H1 (cell line): Measurements from ENCODE around the gene TRAF4. TPM values are rescaled to one million over a fixed set of nuclear protein-coding genes. Genes with fewer than 3 reads are reported as not detected.

Experiments
- ASH2L ChIP-seq: fragments of 200-600, 300-600 bp; sonication (generic); IDR thresholded peaks from one replicate; pipeline ENCODE4 v1.7.1; 2017; ENCODE audit warnings: low read length
- HDAC2 ChIP-seq, 2 experiments: fragments of 300-600 bp in 1 of 2; sonication (generic) in 1 of 2; IDR thresholded peaks; 2 replicates each; pipeline ENCODE4 v1.6.1; 2011 to 2012; ENCODE audit warnings: low read depth in 2 of 2, low read length in 2 of 2, mild to moderate bottlenecking in 2 of 2, moderate library complexity in 2 of 2, borderline replicate concordance in 1 of 2, inconsistent platforms in 1 of 2
- JUN ChIP-seq: IDR thresholded peaks from 2 replicates; pipeline ENCODE4 v1.6.1; 2011; ENCODE audit warnings: low read depth, mild to moderate bottlenecking, improper control_type of control experiment, low read length
- KDM1A ChIP-seq: fragments of 200-600, 300-600 bp; sonication (generic); IDR thresholded peaks from 2 replicates; pipeline ENCODE4 v1.7.1; 2016; ENCODE audit warnings: mild to moderate bottlenecking, low read length, borderline replicate concordance
- MAFK ChIP-seq: IDR thresholded peaks from 2 replicates; pipeline ENCODE4 v1.6.1; 2012; ENCODE audit warnings: low read depth, mild to moderate bottlenecking, improper control_type of control experiment, low read length
- NANOG ChIP-seq: IDR thresholded peaks from 2 replicates; pipeline ENCODE4 v1.6.1; 2011; ENCODE audit warnings: low read length, low read depth, mild to moderate bottlenecking, inconsistent platforms; ENCODE audit not compliant: insufficient read depth, poor library complexity, severe bottlenecking
- POLR2A ChIP-seq, 2 experiments: IDR thresholded peaks; 1 replicate in 1 of 2; 2 replicates in 1 of 2; pipeline ENCODE4 v1.6.1; 2011; ENCODE audit warnings: low read depth in 2 of 2, low read length in 2 of 2, mild to moderate bottlenecking in 2 of 2; ENCODE audit errors: control extremely low read depth in 1 of 2
- RXRA ChIP-seq: IDR thresholded peaks from 2 replicates; pipeline ENCODE4 v1.6.1; 2011; ENCODE audit warnings: low read depth, mild to moderate bottlenecking, low read length, moderate library complexity; ENCODE audit not compliant: insufficient read depth
- SIRT6 ChIP-seq: IDR thresholded peaks from one replicate; pipeline ENCODE4 v1.7.1; 2012; ENCODE audit warnings: low read length, inconsistent platforms
- TAF7 ChIP-seq: optimal IDR thresholded peaks from 2 replicates; pipeline ENCODE3; 2011; ENCODE audit warnings: low read depth, mild to moderate bottlenecking, inconsistent platforms, low read length, moderate library complexity, borderline replicate concordance
- polyA plus RNA-seq, 7 experiments: library from polyadenylated mRNA; depleted of rRNA in 3 of 7; stranded (reverse) in 5 of 7; unstranded in 2 of 7; fragments of >200 nt in 5 of 7; fragments of 200-250 nt in 2 of 7; gene quantifications; 1 replicate in 5 of 7; 2 replicates in 1 of 7; 4 replicates in 1 of 7; pipeline versions ENCODE4 v1.2.1 to v1.2.3, GENCODE V29; 2011 to 2013; ENCODE audit warnings: missing spikeins in 2 of 7, mixed read lengths in 2 of 7
- total RNA-seq: library from RNA; stranded (reverse); fragmentation: NEBNext Ultra II Directional; extraction: Animal tissue kit (Norgen Biotek cat#: 25700); gene quantifications from 2 replicates; pipeline ENCODE4 v1.2.1, GENCODE V29; 2021
- TF ChIP-seq, protein P1 (sequence below): fragments of 300-600 bp; sonication (generic); IDR thresholded peaks from 2 replicates; pipeline ENCODE4 v1.7.1; 2012; ENCODE audit warnings: low read length, moderate library complexity, mild to moderate bottlenecking, inconsistent platforms; ENCODE audit not compliant: insufficient replicate concordance

TRAF4 gene
- total and polyA plus RNA-seq, 2 of the 8 experiments (the other 6 are each of a cell fraction or from before 2014, with no cell fraction given), result 167 to 170 TPM

DNA sequence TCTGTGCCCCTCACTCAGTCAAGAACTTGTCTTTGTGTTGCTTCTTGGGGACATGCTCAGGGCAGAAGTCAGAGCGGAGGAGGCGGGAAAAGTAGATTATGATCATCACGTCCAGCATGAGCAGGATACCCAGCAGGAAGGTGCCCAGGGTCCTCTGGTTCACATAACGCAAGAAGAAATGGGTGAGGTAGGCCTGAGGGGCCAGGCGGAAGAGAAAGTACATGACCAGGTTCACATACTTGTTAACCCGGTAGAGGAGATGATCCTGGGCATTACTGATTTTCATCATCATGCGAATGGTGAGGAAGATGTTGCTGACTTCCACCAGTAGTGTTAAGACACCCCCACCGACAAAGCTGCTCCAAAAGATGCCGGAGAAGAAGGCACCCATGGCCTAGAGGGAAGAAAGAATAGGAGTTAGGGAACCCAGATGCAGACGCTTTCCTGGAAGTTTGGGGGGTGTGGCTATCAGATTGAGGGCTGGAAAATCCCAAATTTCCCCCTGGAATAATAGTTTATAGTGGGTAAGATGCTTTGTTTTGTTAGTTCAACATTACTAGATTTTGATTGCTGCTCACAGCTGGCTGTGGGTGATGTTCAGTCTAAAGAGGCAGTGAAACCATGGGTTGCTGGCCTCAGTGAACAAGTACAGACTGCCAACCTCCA is 19.2 kb upstream of the TRAF4 start (continued):
- TF ChIP-seq, protein P1, sequence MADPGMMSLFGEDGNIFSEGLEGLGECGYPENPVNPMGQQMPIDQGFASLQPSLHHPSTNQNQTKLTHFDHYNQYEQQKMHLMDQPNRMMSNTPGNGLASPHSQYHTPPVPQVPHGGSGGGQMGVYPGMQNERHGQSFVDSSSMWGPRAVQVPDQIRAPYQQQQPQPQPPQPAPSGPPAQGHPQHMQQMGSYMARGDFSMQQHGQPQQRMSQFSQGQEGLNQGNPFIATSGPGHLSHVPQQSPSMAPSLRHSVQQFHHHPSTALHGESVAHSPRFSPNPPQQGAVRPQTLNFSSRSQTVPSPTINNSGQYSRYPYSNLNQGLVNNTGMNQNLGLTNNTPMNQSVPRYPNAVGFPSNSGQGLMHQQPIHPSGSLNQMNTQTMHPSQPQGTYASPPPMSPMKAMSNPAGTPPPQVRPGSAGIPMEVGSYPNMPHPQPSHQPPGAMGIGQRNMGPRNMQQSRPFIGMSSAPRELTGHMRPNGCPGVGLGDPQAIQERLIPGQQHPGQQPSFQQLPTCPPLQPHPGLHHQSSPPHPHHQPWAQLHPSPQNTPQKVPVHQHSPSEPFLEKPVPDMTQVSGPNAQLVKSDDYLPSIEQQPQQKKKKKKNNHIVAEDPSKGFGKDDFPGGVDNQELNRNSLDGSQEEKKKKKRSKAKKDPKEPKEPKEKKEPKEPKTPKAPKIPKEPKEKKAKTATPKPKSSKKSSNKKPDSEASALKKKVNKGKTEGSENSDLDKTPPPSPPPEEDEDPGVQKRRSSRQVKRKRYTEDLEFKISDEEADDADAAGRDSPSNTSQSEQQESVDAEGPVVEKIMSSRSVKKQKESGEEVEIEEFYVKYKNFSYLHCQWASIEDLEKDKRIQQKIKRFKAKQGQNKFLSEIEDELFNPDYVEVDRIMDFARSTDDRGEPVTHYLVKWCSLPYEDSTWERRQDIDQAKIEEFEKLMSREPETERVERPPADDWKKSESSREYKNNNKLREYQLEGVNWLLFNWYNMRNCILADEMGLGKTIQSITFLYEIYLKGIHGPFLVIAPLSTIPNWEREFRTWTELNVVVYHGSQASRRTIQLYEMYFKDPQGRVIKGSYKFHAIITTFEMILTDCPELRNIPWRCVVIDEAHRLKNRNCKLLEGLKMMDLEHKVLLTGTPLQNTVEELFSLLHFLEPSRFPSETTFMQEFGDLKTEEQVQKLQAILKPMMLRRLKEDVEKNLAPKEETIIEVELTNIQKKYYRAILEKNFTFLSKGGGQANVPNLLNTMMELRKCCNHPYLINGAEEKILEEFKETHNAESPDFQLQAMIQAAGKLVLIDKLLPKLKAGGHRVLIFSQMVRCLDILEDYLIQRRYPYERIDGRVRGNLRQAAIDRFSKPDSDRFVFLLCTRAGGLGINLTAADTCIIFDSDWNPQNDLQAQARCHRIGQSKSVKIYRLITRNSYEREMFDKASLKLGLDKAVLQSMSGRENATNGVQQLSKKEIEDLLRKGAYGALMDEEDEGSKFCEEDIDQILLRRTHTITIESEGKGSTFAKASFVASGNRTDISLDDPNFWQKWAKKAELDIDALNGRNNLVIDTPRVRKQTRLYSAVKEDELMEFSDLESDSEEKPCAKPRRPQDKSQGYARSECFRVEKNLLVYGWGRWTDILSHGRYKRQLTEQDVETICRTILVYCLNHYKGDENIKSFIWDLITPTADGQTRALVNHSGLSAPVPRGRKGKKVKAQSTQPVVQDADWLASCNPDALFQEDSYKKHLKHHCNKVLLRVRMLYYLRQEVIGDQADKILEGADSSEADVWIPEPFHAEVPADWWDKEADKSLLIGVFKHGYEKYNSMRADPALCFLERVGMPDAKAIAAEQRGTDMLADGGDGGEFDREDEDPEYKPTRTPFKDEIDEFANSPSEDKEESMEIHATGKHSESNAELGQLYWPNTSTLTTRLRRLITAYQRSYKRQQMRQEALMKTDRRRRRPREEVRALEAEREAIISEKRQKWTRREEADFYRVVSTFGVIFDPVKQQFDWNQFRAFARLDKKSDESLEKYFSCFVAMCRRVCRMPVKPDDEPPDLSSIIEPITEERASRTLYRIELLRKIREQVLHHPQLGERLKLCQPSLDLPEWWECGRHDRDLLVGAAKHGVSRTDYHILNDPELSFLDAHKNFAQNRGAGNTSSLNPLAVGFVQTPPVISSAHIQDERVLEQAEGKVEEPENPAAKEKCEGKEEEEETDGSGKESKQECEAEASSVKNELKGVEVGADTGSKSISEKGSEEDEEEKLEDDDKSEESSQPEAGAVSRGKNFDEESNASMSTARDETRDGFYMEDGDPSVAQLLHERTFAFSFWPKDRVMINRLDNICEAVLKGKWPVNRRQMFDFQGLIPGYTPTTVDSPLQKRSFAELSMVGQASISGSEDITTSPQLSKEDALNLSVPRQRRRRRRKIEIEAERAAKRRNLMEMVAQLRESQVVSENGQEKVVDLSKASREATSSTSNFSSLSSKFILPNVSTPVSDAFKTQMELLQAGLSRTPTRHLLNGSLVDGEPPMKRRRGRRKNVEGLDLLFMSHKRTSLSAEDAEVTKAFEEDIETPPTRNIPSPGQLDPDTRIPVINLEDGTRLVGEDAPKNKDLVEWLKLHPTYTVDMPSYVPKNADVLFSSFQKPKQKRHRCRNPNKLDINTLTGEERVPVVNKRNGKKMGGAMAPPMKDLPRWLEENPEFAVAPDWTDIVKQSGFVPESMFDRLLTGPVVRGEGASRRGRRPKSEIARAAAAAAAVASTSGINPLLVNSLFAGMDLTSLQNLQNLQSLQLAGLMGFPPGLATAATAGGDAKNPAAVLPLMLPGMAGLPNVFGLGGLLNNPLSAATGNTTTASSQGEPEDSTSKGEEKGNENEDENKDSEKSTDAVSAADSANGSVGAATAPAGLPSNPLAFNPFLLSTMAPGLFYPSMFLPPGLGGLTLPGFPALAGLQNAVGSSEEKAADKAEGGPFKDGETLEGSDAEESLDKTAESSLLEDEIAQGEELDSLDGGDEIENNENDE, result no peak
- no peak for TF ChIP-seq HDAC2 (IDR thresholded peaks at IDR 0.05; ENCODE audit: borderline replicate concordance in 1 of 2, low read depth in 2 of 2, low read length in 2 of 2)
- TF ChIP-seq RXRA, result no peak
- TF ChIP-seq SIRT6, result no peak
- TF ChIP-seq JUN, result no peak
- TF ChIP-seq POLR2A (IDR thresholded peaks at IDR 0.05; ENCODE audit: control extremely low read depth in 1 of 2, low read depth in 2 of 2, low read length in 2 of 2), result peak; percentile 50 to 84; a peak in 2 of 3 replicates
- TF ChIP-seq TAF7, result peak; percentile 39
- no peak for TF ChIP-seq KDM1A
- no peak for TF ChIP-seq MAFK
- TF ChIP-seq NANOG, result no peak
- TF ChIP-seq ASH2L, result no peak
- TF ChIP-seq, all 59 proteins: peak for 4
